Measurements from ENCODE around the gene CKB. TPM values are rescaled to one million over a fixed set of nuclear protein-coding genes. Genes with fewer than 3 reads are reported as not detected.
A peak's percentile ranks its signal among the peaks of the same experiment; 100 is the strongest.

The CKB gene
- total RNA-seq, 1 donor, result 5.1 TPM

GRCh38 chr14:103550451-103551337 is 28.1 kb upstream of the CKB start:
- H3K36me3 ChIP-seq (ENCODE audit: insufficient read depth, low read length), result no peaks in the 10 kb centered on the region
- peaks cover 34% of the 10 kb centered on the region for H4K20me1 ChIP-seq (ENCODE audit: insufficient read depth, low read length)
- no peak overlapping the region for H3K4me3 ChIP-seq (ENCODE audit: insufficient read depth, low read length)
- no peak overlapping the region for H3K4me2 ChIP-seq (ENCODE audit: insufficient read depth, low read length)
- no peak for TF ChIP-seq CTCF (IDR thresholded peaks at IDR 0.05; ENCODE audit: extremely low read depth, low read depth, low read length)
- H3K79me2 ChIP-seq (ENCODE audit: insufficient read depth, low read length), result peaks cover 16% of the 10 kb centered on the region
- H3K27ac ChIP-seq (ENCODE audit: low read depth, low read length), result no peak overlapping the region
- no peaks in the 10 kb centered on the region for H3K27me3 ChIP-seq (ENCODE audit: insufficient read depth, low read length)
- no peak overlapping the region for H2AFZ ChIP-seq (ENCODE audit: low read length)
- peak; percentile 84 for DNase-seq (ENCODE audit: insufficient read length, low spot score, missing footprints)
- no peaks in the 10 kb centered on the region for H3K9me3 ChIP-seq (ENCODE audit: low read depth, low read length)
- H3K4me1 ChIP-seq (ENCODE audit: insufficient read depth, low read length), result peaks cover 16% of the 10 kb centered on the region

GRCh38 chr14:103549361-103550311 is 27.0 kb upstream of the CKB start:
- Histone ChIP-seq H2AFZ (ENCODE audit: low read length) (no peak overlapping the region), H3K4me3 (ENCODE audit: insufficient read depth, low read length) (no peak overlapping the region), H3K4me1 (ENCODE audit: insufficient read depth, low read length) (peaks cover 16% of the 10 kb centered on the region), H3K79me2 (ENCODE audit: insufficient read depth, low read length) (peaks cover 9% of the 10 kb centered on the region), H3K36me3 (ENCODE audit: insufficient read depth, low read length) (no peaks in the 10 kb centered on the region), H3K27ac (ENCODE audit: low read depth, low read length) (no peak overlapping the region), H4K20me1 (ENCODE audit: insufficient read depth, low read length) (peaks cover 28% of the 10 kb centered on the region), H3K27me3 (ENCODE audit: insufficient read depth, low read length) (no peaks in the 10 kb centered on the region), H3K9me3 (ENCODE audit: low read depth, low read length) (no peaks in the 10 kb centered on the region), H3K4me2 (ENCODE audit: insufficient read depth, low read length) (no peak overlapping the region)
- TF ChIP-seq CTCF (IDR thresholded peaks at IDR 0.05; ENCODE audit: extremely low read depth, low read depth, low read length), result no peak
- DNase-seq (ENCODE audit: insufficient read length, low spot score, missing footprints), result peak; percentile 82

- H3K4me3 ChIP-seq (ENCODE audit: insufficient read depth, low read length), result no peak overlapping the region
- no peaks in the 10 kb centered on the region for H3K9me3 ChIP-seq (ENCODE audit: low read depth, low read length)
- peaks cover 16% of the 10 kb centered on the region for H3K4me1 ChIP-seq (ENCODE audit: insufficient read depth, low read length)
- no peak overlapping the region for H3K4me2 ChIP-seq (ENCODE audit: insufficient read depth, low read length)
- no peaks in the 10 kb centered on the region for H3K27me3 ChIP-seq (ENCODE audit: insufficient read depth, low read length)
- no peak overlapping the region for H2AFZ ChIP-seq (ENCODE audit: low read length)
- no peak for TF ChIP-seq CTCF (IDR thresholded peaks at IDR 0.05; ENCODE audit: extremely low read depth, low read depth, low read length)
- no peak overlapping the region for H3K27ac ChIP-seq (ENCODE audit: low read depth, low read length)
- H3K79me2 ChIP-seq (ENCODE audit: insufficient read depth, low read length), result peaks cover 8% of the 10 kb centered on the region
- DNase-seq (ENCODE audit: insufficient read length, low spot score, missing footprints), result peak; percentile 81
- no peaks in the 10 kb centered on the region for H3K36me3 ChIP-seq (ENCODE audit: insufficient read depth, low read length)
- peaks cover 28% of the 10 kb centered on the region for H4K20me1 ChIP-seq (ENCODE audit: insufficient read depth, low read length)
Observed at GRCh38 chr14:103548463-103549351, 26.1 kb upstream of the CKB start.
